ENCODE results near the gene ZNF700. TPM values are rescaled to one million over a fixed set of nuclear protein-coding genes. Genes with fewer than 3 reads are reported as not detected.

Gene ZNF700
- total and polyA plus RNA-seq, 2 donors (not counting 1 experiment from before 2014, with no cell fraction given) = 14.3 to 34.9 TPM

DNA sequence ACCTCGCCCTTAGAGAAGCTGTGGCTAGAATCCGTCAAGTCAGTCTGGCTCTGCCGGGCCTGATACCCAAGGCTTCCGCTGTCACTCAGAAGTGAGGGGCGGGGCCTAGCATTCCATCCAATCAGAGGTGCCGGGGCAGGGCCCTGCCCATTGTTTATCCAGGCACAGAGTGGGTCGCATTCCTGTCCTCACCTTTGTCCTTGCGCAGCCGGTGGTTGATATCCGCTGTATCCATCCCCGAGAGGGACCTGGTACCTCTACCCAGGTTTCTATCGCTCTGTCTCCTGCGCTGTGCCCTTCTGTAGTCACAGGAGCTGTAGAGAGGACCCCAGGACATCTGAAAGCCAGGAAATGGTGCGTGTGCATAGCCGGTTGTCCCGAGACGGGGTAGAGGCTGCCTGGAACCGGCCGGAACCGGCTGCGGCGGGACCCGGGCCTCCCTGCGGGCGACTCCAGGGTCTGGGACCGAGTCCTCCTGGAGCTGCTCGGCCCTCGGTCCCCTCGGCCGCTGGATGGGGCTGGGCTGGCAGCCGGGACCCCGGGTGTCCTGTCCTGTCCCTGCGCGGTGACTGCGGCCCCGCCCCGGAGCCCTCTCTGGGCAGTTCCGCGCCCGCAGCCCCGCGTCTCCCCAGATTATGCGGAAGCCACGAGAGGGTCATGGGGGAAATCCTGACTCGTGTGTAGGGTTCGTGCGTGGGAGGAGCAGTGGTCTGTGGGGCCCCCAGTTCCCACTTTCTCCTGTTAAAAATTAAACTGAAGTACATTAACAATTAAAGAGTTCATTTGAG lies 40.1 kb downstream of the ZNF700 start, which contains the start of gene ZNF763:
Gene ZNF763 (plus strand): TSS at position 183 of the 788 bp plus-strand sequence. CDS start 169 bp downstream, at position 352.
- TF ChIP-seq EZH2 (IDR thresholded peaks at IDR 0.05; ENCODE audit: borderline replicate concordance, insufficient read depth, low read depth, low read length, poor library complexity, severe bottlenecking) = no peak
- TF ChIP-seq, protein P1, sequence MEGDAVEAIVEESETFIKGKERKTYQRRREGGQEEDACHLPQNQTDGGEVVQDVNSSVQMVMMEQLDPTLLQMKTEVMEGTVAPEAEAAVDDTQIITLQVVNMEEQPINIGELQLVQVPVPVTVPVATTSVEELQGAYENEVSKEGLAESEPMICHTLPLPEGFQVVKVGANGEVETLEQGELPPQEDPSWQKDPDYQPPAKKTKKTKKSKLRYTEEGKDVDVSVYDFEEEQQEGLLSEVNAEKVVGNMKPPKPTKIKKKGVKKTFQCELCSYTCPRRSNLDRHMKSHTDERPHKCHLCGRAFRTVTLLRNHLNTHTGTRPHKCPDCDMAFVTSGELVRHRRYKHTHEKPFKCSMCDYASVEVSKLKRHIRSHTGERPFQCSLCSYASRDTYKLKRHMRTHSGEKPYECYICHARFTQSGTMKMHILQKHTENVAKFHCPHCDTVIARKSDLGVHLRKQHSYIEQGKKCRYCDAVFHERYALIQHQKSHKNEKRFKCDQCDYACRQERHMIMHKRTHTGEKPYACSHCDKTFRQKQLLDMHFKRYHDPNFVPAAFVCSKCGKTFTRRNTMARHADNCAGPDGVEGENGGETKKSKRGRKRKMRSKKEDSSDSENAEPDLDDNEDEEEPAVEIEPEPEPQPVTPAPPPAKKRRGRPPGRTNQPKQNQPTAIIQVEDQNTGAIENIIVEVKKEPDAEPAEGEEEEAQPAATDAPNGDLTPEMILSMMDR (IDR thresholded peaks at IDR 0.05) = no peak
- peak within 1 kb of the TSS; percentile 96 for H3K9ac ChIP-seq (ENCODE audit: low read length)
- no peaks in the 10 kb centered on the region for H3K27me3 ChIP-seq (replicated peaks in 1 of 4; ENCODE audit: control extremely low read depth in 1 of 4, control insufficient read depth in 3 of 4, insufficient read depth in 4 of 4, low read length in 3 of 4)
- DNase-seq = peak; percentile 95
- peak within 1 kb of the TSS; percentile 82 for H3K4me2 ChIP-seq (replicated peaks; ENCODE audit: low read depth, low read length, poor library complexity, severe bottlenecking)
- CTCF ChIA-PET = interaction anchor here (0.6 to 5.9 kb wide), 12 partner anchors 10 to 191 kb away, joined by 3 to 130 read pairs (median 6); partner anchors contain the start of genes ZNF20, ZNF491, ZNF625 and ZNF700
- peaks cover 0 to 4% of the 10 kb centered on the region in 2 experiments for H3K36me3 ChIP-seq (replicated peaks in 1 of 2; ENCODE audit: control extremely low read depth in 1 of 2, control insufficient read depth in 1 of 2, extremely low read depth in 1 of 2, insufficient read depth in 2 of 2, low read length in 1 of 2)
- Mint-ChIP-seq H3K4me1 (peaks cover 27% of the 10 kb centered on the region), H3K27ac (peak within 1 kb of the TSS; percentile 99), H3K4me3 (peak within 1 kb of the TSS; percentile 99), H3K27me3 (no peaks in the 10 kb centered on the region), H3K9me3 (ENCODE audit: insufficient read depth) (no peaks in the 10 kb centered on the region)
- under 1% methylated on average over 43 of the region's 47 CpGs for WGBS (ENCODE audit: insufficient coverage)
- no peaks in the 10 kb centered on the region for H4K20me1 ChIP-seq (ENCODE audit: control insufficient read depth, insufficient read depth, low read length, poor library complexity, severe bottlenecking)
- ATAC-seq (ENCODE audit: low read depth) = peak; percentile 91
- H3K79me2 ChIP-seq (ENCODE audit: control insufficient read depth, insufficient read depth, low read length) = peaks cover 22% of the 10 kb centered on the region
- POLR2A ChIA-PET = interaction anchor here (0.8 to 2.7 kb wide), 7 partner anchors 23 to 198 kb away, joined by 3 to 38 read pairs (median 3); partner anchors contain the start of genes ZNF136, ZNF20, ZNF433 and ZNF439
- intact Hi-C loops (cut with micrococcal nuclease) = loop anchor here (1.0 to 5.0 kb wide), 6 partner anchors 23 to 587 kb away; partner anchors contain the start of genes ZNF433 and ZNF564
- peaks cover 14 to 20% of the 10 kb centered on the region in 2 donors for H3K4me1 ChIP-seq (ENCODE audit: control insufficient read depth in 2 of 2, insufficient read depth in 2 of 2, low read length in 2 of 2)
- peak within 1 kb of the TSS; percentile 66 for H2AFZ ChIP-seq (ENCODE audit: insufficient read depth, low read depth, low read length, poor library complexity, severe bottlenecking)
- peaks cover 0 to 3% (median 0%) of the 10 kb centered on the region in 3 donors for H3K9me3 ChIP-seq (ENCODE audit: control extremely low read depth in 1 of 3, control insufficient read depth in 2 of 3, insufficient read depth in 1 of 3, low read length in 2 of 3)
- peak within 1 kb of the TSS; percentile 99 for H3K27ac ChIP-seq (ENCODE audit: low read length in 2 of 2)
- H3K4me3 ChIP-seq (ENCODE audit: control extremely low read depth in 1 of 5, extremely low read depth in 1 of 5, insufficient read depth in 1 of 5, low read depth in 2 of 5, low read length in 4 of 5) = peak within 1 kb of the TSS; percentile 76 to 97 (median 89)

Data from B cell (primary cell).